Stimulated activated naive CD8-positive, alpha-beta T cell treated with anti-CD3 and anti-CD28 coated beads, Interleukin-15, amount 100 ng/mL, for 72 hours (primary cell): Measurements from ENCODE around the gene MACROD1.

Source experiments
- ATAC-seq: fragments of 150-1000 bp; cut with Tn5 transposase; 2 replicates; pipeline ENCODE4 v1.10.0; 2021; ENCODE audit warnings: mild to moderate bottlenecking, moderate library complexity
- DNase-seq, 2 donors: peaks; one replicate each; pipeline ENCODE4 v3.0.0; 2021 to 2022
- H3K27ac Mint-ChIP-seq, 2 donors: one replicate each; pipeline ENCODE4 v1.8.0; 2022; ENCODE audit warnings: mild to moderate bottlenecking in 2 of 2, mixed read lengths in 2 of 2, moderate library complexity in 2 of 2
- H3K27me3 Mint-ChIP-seq: one replicate; pipeline ENCODE4 v1.8.0; 2022; ENCODE audit warnings: mixed read lengths
- H3K4me1 Mint-ChIP-seq: one replicate; pipeline ENCODE4 v1.8.0; 2022; ENCODE audit warnings: mild to moderate bottlenecking, mixed read lengths
- H3K4me3 Mint-ChIP-seq, 2 donors: one replicate each; pipeline ENCODE4 v1.8.0; 2022; ENCODE audit warnings: mild to moderate bottlenecking in 2 of 2, mixed read lengths in 2 of 2, moderate library complexity in 1 of 2
- H3K9me3 Mint-ChIP-seq, 2 donors: one replicate each; pipeline ENCODE4 v1.8.0; 2022; ENCODE audit warnings: mixed read lengths in 2 of 2

MACROD1 gene

GRCh38 chr11:64130618-64131017 is 35.3 kb downstream of the MACROD1 start:
- Mint-ChIP-seq H3K4me3 (no peak overlapping the region), H3K27me3 (no peaks in the 10 kb centered on the region), H3K4me1 (peaks cover 15% of the 10 kb centered on the region), H3K27ac (no peak overlapping the region), H3K9me3 (no peaks in the 10 kb centered on the region)
- ATAC-seq (no peak), DNase-seq (no peak)

- ATAC-seq (no peak), DNase-seq (no peak)
- H3K27ac Mint-ChIP-seq: no peak overlapping the region
- no peaks in the 10 kb centered on the region for H3K27me3 Mint-ChIP-seq
- H3K4me3 Mint-ChIP-seq: no peak overlapping the region
- peaks cover 23% of the 10 kb centered on the region for H3K4me1 Mint-ChIP-seq
- no peaks in the 10 kb centered on the region for H3K9me3 Mint-ChIP-seq
Observed at GRCh38 chr11:64129403-64129802, 36.5 kb downstream of the MACROD1 start.

- Mint-ChIP-seq H3K27me3 (no peaks in the 10 kb centered on the region), H3K4me1 (peaks cover 18% of the 10 kb centered on the region), H3K4me3 (no peak overlapping the region), H3K9me3 (no peaks in the 10 kb centered on the region), H3K27ac (no peak overlapping the region)
- no peak for ATAC-seq
- DNase-seq: no peak
Observed at GRCh38 chr11:64128255-64129006, 37.5 kb downstream of the MACROD1 start.

- Mint-ChIP-seq H3K4me3 (no peak overlapping the region), H3K27ac (no peak overlapping the region), H3K4me1 (peaks cover 18% of the 10 kb centered on the region), H3K9me3 (no peaks in the 10 kb centered on the region), H3K27me3 (no peaks in the 10 kb centered on the region)
- ATAC-seq (peak; percentile 55), DNase-seq (no peak)
Observed at GRCh38 chr11:64127267-64128072, 38.4 kb downstream of the MACROD1 start.

- H3K27ac Mint-ChIP-seq: no peak overlapping the region
- peaks cover 24% of the 10 kb centered on the region for H3K4me1 Mint-ChIP-seq
- DNase-seq (no peak), ATAC-seq (no peak)
- H3K4me3 Mint-ChIP-seq: no peak overlapping the region
- no peaks in the 10 kb centered on the region for H3K9me3 Mint-ChIP-seq
- H3K27me3 Mint-ChIP-seq: no peaks in the 10 kb centered on the region
Observed at GRCh38 chr11:64126796-64127195, 39.1 kb downstream of the MACROD1 start.

- H3K4me1 Mint-ChIP-seq: peaks cover 29% of the 10 kb centered on the region
- no peaks in the 10 kb centered on the region for H3K9me3 Mint-ChIP-seq
- H3K27ac Mint-ChIP-seq: no peak overlapping the region
- no peaks in the 10 kb centered on the region for H3K27me3 Mint-ChIP-seq
- ATAC-seq: no peak
- no peak for DNase-seq
- no peak overlapping the region for H3K4me3 Mint-ChIP-seq
Observed at GRCh38 chr11:64126371-64126770, 39.5 kb downstream of the MACROD1 start.

GRCh38 chr11:64125676-64126075 is 40.2 kb downstream of the MACROD1 start:
- ATAC-seq: no peak
- H3K27me3 Mint-ChIP-seq: no peaks in the 10 kb centered on the region
- H3K4me1 Mint-ChIP-seq: peaks cover 36% of the 10 kb centered on the region

GRCh38 chr11:64124147-64124546 is 41.8 kb downstream of the MACROD1 start:
- H3K27ac Mint-ChIP-seq: no peak overlapping the region
- ATAC-seq (no peak), DNase-seq (no peak)
- no peaks in the 10 kb centered on the region for H3K27me3 Mint-ChIP-seq
- peaks cover 43% of the 10 kb centered on the region for H3K4me1 Mint-ChIP-seq
- no peak overlapping the region for H3K4me3 Mint-ChIP-seq
- H3K9me3 Mint-ChIP-seq: no peaks in the 10 kb centered on the region

More at GRCh38 chr11:64125676-64126075, 40.2 kb downstream of the MACROD1 start:
- no peak overlapping the region for H3K27ac Mint-ChIP-seq
- no peak overlapping the region for H3K4me3 Mint-ChIP-seq
- DNase-seq: no peak
- no peaks in the 10 kb centered on the region for H3K9me3 Mint-ChIP-seq

GRCh38 chr11:64123679-64124078 is 42.2 kb downstream of the MACROD1 start:
- no peaks in the 10 kb centered on the region for H3K27me3 Mint-ChIP-seq
- peaks cover 43% of the 10 kb centered on the region for H3K4me1 Mint-ChIP-seq
- no peak overlapping the region for H3K4me3 Mint-ChIP-seq
- no peak for DNase-seq
- H3K27ac Mint-ChIP-seq: no peak overlapping the region
- ATAC-seq: no peak
- no peaks in the 10 kb centered on the region for H3K9me3 Mint-ChIP-seq

GRCh38 chr11:64122411-64123410 is 43.2 kb downstream of the MACROD1 start:
- ATAC-seq: no peak
- DNase-seq: no peak

GRCh38 chr11:64121663-64122410 is 44.1 kb downstream of the MACROD1 start:
- Mint-ChIP-seq H3K9me3 (no peaks in the 10 kb centered on the region), H3K27me3 (no peaks in the 10 kb centered on the region), H3K27ac (peak overlapping the region in 1 of 2 donors; percentile 19), H3K4me1 (peaks cover 43% of the 10 kb centered on the region), H3K4me3 (no peak overlapping the region)
- no peak for DNase-seq
- no peak for ATAC-seq

More at GRCh38 chr11:64122411-64123410, 43.2 kb downstream of the MACROD1 start:
- Mint-ChIP-seq H3K27ac (peak overlapping the region in 1 of 2 donors; percentile 76), H3K4me3 (no peak overlapping the region), H3K27me3 (no peaks in the 10 kb centered on the region), H3K9me3 (no peaks in the 10 kb centered on the region), H3K4me1 (peaks cover 43% of the 10 kb centered on the region)

GRCh38 chr11:64120951-64121569 is 44.9 kb downstream of the MACROD1 start:
- DNase-seq: no peak
- no peak for ATAC-seq
- no peaks in the 10 kb centered on the region for H3K27me3 Mint-ChIP-seq
- no peaks in the 10 kb centered on the region for H3K9me3 Mint-ChIP-seq
- no peak overlapping the region for H3K27ac Mint-ChIP-seq
- H3K4me3 Mint-ChIP-seq: no peak overlapping the region
- H3K4me1 Mint-ChIP-seq: peaks cover 38% of the 10 kb centered on the region

GRCh38 chr11:64119700-64120099 is 46.2 kb downstream of the MACROD1 start:
- ATAC-seq: no peak
- Mint-ChIP-seq H3K27ac (peak overlapping the region in 1 of 2 donors; percentile 91), H3K27me3 (no peaks in the 10 kb centered on the region), H3K9me3 (no peaks in the 10 kb centered on the region), H3K4me1 (peaks cover 25% of the 10 kb centered on the region), H3K4me3 (no peak overlapping the region)
- DNase-seq: no peak

- ATAC-seq (no peak), DNase-seq (no peak)
- Mint-ChIP-seq H3K27me3 (no peaks in the 10 kb centered on the region), H3K9me3 (no peaks in the 10 kb centered on the region), H3K4me3 (no peak overlapping the region), H3K4me1 (peaks cover 25% of the 10 kb centered on the region), H3K27ac (no peak overlapping the region)
Observed at GRCh38 chr11:64118876-64119665, 46.8 kb downstream of the MACROD1 start.
